SJCRH30 (cell line): ENCODE measurements around the gene GLB1L3. TPM values are rescaled to one million over a fixed set of nuclear protein-coding genes. Genes with fewer than 3 reads are reported as not detected.

Experiments used
- DNase-seq, 2 experiments: peaks; one replicate each; pipeline ENCODE4 v3.0.0-alpha.2; 2015 to 2020
- H3K27ac ChIP-seq: fragments of 250-450 bp; sonication (Bioruptor Pico); 2 replicates; pipeline ENCODE4 v1.5.1; 2020; ENCODE audit warnings: mild to moderate bottlenecking, moderate library complexity
- H3K27me3 ChIP-seq: fragments of 250-450 bp; sonication (Bioruptor Pico); 2 replicates; pipeline ENCODE4 v1.5.1; 2020; ENCODE audit warnings: mild to moderate bottlenecking, moderate library complexity
- H3K36me3 ChIP-seq: fragments of 250-450 bp; sonication (Bioruptor Pico); 2 replicates; pipeline ENCODE4 v1.5.1; 2020; ENCODE audit warnings: mild to moderate bottlenecking, moderate library complexity
- H3K4me1 ChIP-seq: fragments of 250-450 bp; sonication (Bioruptor Pico); 2 replicates; pipeline ENCODE4 v1.5.1; 2020; ENCODE audit warnings: mild to moderate bottlenecking, moderate library complexity
- H3K4me3 ChIP-seq: fragments of 250-450 bp; sonication (Bioruptor Pico); 2 replicates; pipeline ENCODE4 v1.5.1; 2020; ENCODE audit warnings: mild to moderate bottlenecking, moderate library complexity
- H3K9me3 ChIP-seq: fragments of 250-450 bp; sonication (Bioruptor Pico); replicated peaks from 2 replicates; pipeline ENCODE4 v1.5.1; 2020; ENCODE audit warnings: mild to moderate bottlenecking, moderate library complexity
- total RNA-seq: library from RNA; depleted of rRNA; stranded (reverse); fragments of >200 nt; shearing (Covaris generic); gene quantifications from 2 replicates; pipeline ENCODE4 v1.2.3, GENCODE V29; 2014; rRNA removed

GLB1L3 gene
- not detected in 2 replicates for total RNA-seq

GRCh38 chr11:134275534-134276395 is at the start of gene GLB1L3:
GLB1L3 (plus strand) TSS chr11:134276379; CDS start chr11:134276741, 362 bp downstream.
- peaks cover 5% of the 10 kb centered on the region; the same call in 1 of the 2 replicates for H3K4me1 ChIP-seq
- H3K27ac ChIP-seq, result no peak within 1 kb of the TSS
- H3K9me3 ChIP-seq, result no peaks in the 10 kb centered on the region
- no peaks in the 10 kb centered on the region for H3K36me3 ChIP-seq
- DNase-seq, result no peak
- H3K4me3 ChIP-seq, result no peak within 1 kb of the TSS
- peaks cover 3% of the 10 kb centered on the region; the same call in 1 of the 2 replicates for H3K27me3 ChIP-seq

- H3K4me3 ChIP-seq, result no peak overlapping the region
- peaks cover 2% of the 10 kb centered on the region; the same call in 1 of the 2 replicates for H3K36me3 ChIP-seq
- H3K9me3 ChIP-seq, result no peaks in the 10 kb centered on the region
- no peaks in the 10 kb centered on the region for H3K27me3 ChIP-seq
- H3K27ac ChIP-seq, result no peak overlapping the region
- no peak for DNase-seq
- peaks cover 12% of the 10 kb centered on the region for H3K4me1 ChIP-seq
Observed at GRCh38 chr11:134226806-134227325, 49.3 kb upstream of the GLB1L3 start.

DNA sequence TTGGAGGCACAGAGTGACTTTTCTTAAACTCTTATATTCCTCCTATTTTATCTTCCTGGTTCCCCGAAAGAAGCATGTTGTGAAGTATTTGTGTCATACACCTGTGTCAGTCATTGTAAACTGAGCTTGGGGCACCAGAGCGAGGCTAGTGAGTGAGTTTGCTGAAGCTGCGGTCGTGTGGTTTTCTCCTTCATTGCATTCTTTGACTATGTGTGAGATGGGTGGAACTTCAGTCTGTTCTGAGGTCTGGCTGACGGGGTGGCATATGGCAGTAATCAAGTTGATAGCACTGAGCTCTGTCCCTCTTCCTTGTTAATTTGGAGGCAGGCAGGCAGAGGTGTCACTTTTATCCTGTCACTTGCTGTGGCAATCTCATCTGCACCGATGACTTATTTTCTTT is 47.6 kb upstream of the GLB1L3 start:
- DNase-seq, result no peak
- H3K4me3 ChIP-seq, result no peak overlapping the region
- no peaks in the 10 kb centered on the region for H3K27me3 ChIP-seq
- peaks cover 12% of the 10 kb centered on the region for H3K4me1 ChIP-seq
- H3K9me3 ChIP-seq, result no peaks in the 10 kb centered on the region
- H3K36me3 ChIP-seq, result no peaks in the 10 kb centered on the region
- no peak overlapping the region for H3K27ac ChIP-seq

GRCh38 chr11:134229126-134229790 is 46.9 kb upstream of the GLB1L3 start:
- H3K4me1 ChIP-seq, result peaks cover 12% of the 10 kb centered on the region
- H3K36me3 ChIP-seq, result no peaks in the 10 kb centered on the region
- no peak overlapping the region for H3K27ac ChIP-seq
- DNase-seq, result no peak
- no peaks in the 10 kb centered on the region for H3K9me3 ChIP-seq
- H3K4me3 ChIP-seq, result no peak overlapping the region
- no peaks in the 10 kb centered on the region for H3K27me3 ChIP-seq

DNA sequence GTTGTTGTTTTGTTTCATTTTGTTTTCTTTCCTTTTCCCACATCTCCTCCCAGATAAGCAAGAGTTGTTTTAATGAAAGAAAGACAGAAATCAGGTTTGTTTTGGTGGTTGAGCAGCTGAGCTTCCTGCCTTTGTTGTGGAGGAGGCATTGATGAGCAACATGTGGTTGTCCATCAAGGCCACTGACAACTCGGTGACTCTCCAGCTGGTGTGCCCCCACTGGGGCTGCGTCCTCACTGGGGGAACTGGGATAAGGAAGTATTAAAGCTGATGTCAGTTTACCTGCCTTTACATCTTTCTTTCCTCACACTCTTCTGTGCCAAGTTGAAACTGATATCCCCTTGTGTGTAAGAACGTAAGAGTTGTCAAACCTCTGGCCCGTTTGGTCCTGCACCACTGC is 45.8 kb upstream of the GLB1L3 start:
- Histone ChIP-seq H3K27ac (no peak overlapping the region), H3K27me3 (no peaks in the 10 kb centered on the region), H3K4me3 (no peak overlapping the region), H3K9me3 (no peaks in the 10 kb centered on the region), H3K36me3 (no peaks in the 10 kb centered on the region), H3K4me1 (peaks cover 12% of the 10 kb centered on the region)
- no peak for DNase-seq

DNA sequence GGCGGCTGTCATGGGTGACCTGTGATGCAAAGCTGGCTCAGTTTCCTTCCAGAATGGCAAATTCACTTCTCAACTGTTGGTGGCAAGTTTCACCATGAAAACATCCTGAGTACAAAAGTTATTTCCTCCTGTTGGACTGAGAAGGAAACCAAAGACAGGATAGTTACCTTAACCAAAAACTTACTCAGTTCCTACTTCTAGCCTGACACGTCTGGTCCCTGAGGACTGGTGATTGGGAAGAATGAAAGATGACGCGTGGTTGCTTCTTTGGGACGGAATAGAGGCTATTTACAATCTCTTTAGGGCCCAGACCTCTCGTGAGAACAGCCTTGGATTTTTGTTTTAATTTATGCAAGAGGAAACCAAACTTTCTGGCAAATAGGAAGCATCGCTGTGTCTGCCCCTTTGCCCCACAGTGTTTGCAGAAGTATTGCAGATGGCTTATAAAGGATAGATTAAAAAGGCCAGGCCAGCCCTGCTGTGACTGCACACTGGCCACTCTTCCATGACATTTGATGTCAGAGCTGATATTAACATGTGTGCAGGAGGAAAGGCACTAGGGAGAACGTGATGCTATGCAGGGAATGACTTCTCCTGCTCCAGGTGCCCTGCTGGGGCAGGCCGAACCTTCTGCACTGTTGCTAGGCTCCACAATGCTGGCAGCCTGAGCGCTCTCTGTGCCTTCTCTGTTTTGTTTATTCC is 44.1 kb upstream of the GLB1L3 start:
- Histone ChIP-seq H3K27me3 (no peaks in the 10 kb centered on the region), H3K4me3 (no peak overlapping the region), H3K9me3 (no peaks in the 10 kb centered on the region), H3K27ac (no peak overlapping the region), H3K36me3 (no peaks in the 10 kb centered on the region), H3K4me1 (peaks cover 8% of the 10 kb centered on the region; the same call in 1 of the 2 replicates)
- no peak for DNase-seq

DNA sequence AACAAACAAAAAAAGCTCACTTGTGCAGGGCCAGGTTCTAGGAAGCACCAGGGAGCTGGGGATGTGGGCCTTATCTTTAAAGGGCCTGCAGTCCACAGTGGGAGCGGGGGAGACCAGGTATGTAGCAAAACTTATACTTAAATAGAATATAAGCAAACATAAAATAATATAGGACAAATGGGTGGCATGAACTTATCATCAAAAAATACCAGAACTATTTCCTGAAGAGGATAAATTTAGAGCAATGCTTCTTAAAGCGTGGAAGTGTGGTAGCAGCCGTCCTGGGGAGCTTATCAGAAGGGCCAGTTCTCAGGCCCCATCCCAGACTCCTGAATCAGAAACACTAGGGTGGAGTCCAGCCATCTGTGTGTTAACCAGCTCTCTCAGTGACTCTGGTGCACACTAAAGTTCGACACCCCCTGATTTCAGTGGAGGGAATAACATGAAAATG is 42.4 kb upstream of the GLB1L3 start:
- Histone ChIP-seq H3K4me1 (peaks cover 8% of the 10 kb centered on the region; the same call in 1 of the 2 replicates), H3K27ac (no peak overlapping the region), H3K27me3 (no peaks in the 10 kb centered on the region), H3K4me3 (no peak overlapping the region), H3K9me3 (no peaks in the 10 kb centered on the region), H3K36me3 (no peaks in the 10 kb centered on the region)
- DNase-seq, result no peak

DNA sequence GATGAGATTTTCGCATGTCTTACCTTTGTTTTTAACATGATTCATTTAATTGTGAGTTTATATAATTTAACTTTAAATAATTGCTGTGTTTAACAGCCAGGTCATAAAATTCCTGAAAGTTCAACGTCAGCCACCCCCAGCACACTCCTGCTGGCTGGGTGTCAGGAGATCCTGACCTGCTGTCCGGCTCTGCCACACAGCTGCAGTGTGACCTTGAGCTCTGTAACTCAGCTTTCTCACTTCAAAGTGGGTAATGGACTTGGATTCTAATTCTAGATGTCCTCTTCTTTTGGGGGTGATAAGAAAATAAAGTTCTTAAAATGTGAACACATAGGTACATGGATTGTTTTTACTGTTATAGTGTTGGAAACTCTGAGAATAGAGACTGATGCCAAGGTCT is 40.8 kb upstream of the GLB1L3 start:
- H3K27ac ChIP-seq, result no peak overlapping the region

DNA sequence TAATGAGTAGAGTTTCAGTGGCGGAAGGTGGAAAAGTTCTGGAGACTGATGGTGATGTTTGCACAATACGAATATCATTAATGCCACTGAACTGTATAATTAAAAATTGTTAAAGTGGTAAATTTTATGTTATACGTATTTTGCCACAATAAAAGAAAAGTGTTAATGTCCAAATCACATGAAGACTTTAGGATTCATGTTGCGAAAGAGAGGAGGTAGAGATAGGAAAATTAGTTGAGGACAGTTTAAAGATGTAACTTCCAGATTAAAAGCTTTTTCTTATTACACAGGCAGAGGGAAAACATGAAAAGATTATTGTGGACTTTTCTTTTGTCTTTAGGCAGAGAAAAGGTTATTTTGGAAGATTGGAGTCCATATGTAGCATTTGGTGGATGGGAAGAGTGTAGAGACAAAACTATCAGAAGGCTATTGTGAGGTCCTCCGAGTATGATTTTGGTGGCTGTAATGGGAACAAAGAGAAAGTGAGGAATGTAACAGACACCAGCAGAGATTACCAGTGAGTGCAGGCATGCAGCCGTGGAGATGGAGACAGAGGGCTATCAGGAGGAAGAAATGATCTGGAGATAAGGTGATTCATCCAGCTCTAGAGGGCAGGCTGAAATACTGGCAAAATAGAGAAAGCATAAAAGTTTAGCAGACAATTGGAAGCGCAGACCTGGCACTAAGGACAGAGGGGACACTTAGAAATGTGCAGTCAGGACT is 39.2 kb upstream of the GLB1L3 start:
- no peak for DNase-seq
- no peaks in the 10 kb centered on the region; the same call in 1 of the 2 replicates for H3K36me3 ChIP-seq
- no peak overlapping the region for H3K4me3 ChIP-seq
- no peaks in the 10 kb centered on the region for H3K9me3 ChIP-seq
- no peak overlapping the region for H3K27ac ChIP-seq
- no peaks in the 10 kb centered on the region for H3K4me1 ChIP-seq
- no peaks in the 10 kb centered on the region for H3K27me3 ChIP-seq

More for the DNA sequence above, 40.8 kb upstream of the GLB1L3 start:
- Histone ChIP-seq H3K4me3 (no peak overlapping the region), H3K9me3 (no peaks in the 10 kb centered on the region), H3K4me1 (peaks cover under 1% of the 10 kb centered on the region; the same call in 1 of the 2 replicates), H3K27me3 (no peaks in the 10 kb centered on the region), H3K36me3 (no peaks in the 10 kb centered on the region; the same call in 1 of the 2 replicates)
- no peak for DNase-seq

DNA sequence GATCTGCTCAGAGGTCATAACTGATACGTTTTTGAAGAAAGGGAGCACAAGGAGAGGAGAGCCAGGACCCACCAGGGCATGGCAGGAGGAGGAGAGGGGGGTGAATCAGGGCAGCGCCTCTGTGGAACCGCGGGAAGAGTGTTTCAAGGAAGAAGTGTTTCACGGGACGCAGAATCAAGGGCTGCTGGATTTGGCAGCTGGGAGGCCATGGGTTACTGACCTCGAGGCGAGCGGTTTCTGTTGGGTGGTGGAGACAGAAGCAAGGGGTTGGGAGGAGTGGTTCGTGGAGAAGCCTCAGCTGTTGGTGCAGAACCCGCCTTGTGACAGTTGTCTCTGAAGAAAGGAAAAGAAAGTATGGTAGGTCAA is 38.6 kb upstream of the GLB1L3 start:
- H3K4me1 ChIP-seq, result no peaks in the 10 kb centered on the region
- H3K36me3 ChIP-seq, result no peaks in the 10 kb centered on the region; the same call in 1 of the 2 replicates
- DNase-seq, result no peak
- no peaks in the 10 kb centered on the region for H3K9me3 ChIP-seq
- H3K27ac ChIP-seq, result no peak overlapping the region
- no peaks in the 10 kb centered on the region for H3K27me3 ChIP-seq
- no peak overlapping the region for H3K4me3 ChIP-seq

DNA sequence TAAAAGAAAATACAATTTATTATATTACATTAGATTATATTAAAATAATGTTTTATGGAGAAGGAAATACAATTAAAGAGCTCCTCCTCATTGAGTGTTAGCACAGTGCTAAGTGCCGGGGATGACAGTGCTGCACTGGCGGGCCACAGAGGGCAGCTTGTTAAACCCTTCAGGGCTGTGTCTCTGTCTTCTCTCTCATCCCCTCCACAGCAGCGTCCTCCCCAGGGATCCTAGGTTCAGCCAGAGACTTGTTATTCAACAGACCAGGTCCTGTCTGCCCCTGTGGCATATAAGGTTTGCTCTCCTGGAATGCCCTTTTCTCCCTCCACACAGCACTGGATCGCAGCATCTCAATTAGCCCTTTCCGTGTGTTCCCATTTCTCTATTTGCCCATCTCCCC is 37.2 kb upstream of the GLB1L3 start:
- H3K36me3 ChIP-seq, result peaks cover 8% of the 10 kb centered on the region; the same call in 1 of the 2 replicates
- DNase-seq, result no peak
- no peaks in the 10 kb centered on the region for H3K9me3 ChIP-seq
- no peaks in the 10 kb centered on the region for H3K27me3 ChIP-seq
- no peak overlapping the region for H3K27ac ChIP-seq
- no peak overlapping the region for H3K4me3 ChIP-seq
- no peaks in the 10 kb centered on the region for H3K4me1 ChIP-seq

GRCh38 chr11:134240592-134240991 is 35.6 kb upstream of the GLB1L3 start:
- Histone ChIP-seq H3K36me3 (peaks cover 8% of the 10 kb centered on the region; the same call in 1 of the 2 replicates), H3K27me3 (no peaks in the 10 kb centered on the region), H3K4me3 (no peak overlapping the region), H3K4me1 (no peaks in the 10 kb centered on the region), H3K9me3 (no peaks in the 10 kb centered on the region), H3K27ac (no peak overlapping the region)
- DNase-seq, result no peak

GRCh38 chr11:134242376-134242775 is 33.8 kb upstream of the GLB1L3 start:
- H3K4me1 ChIP-seq, result no peaks in the 10 kb centered on the region
- H3K36me3 ChIP-seq, result peaks cover 8% of the 10 kb centered on the region; the same call in 1 of the 2 replicates
- H3K27ac ChIP-seq, result no peak overlapping the region
- H3K27me3 ChIP-seq, result no peaks in the 10 kb centered on the region
- H3K4me3 ChIP-seq, result no peak overlapping the region
- DNase-seq, result no peak
- no peaks in the 10 kb centered on the region for H3K9me3 ChIP-seq

- no peak overlapping the region for H3K4me3 ChIP-seq
- peaks cover 14% of the 10 kb centered on the region for H3K36me3 ChIP-seq
- DNase-seq, result no peak
Observed at GRCh38 chr11:134243913-134244312, 32.3 kb upstream of the GLB1L3 start.

More at GRCh38 chr11:134243913-134244312, 32.3 kb upstream of the GLB1L3 start:
- no peaks in the 10 kb centered on the region for H3K4me1 ChIP-seq
- H3K9me3 ChIP-seq, result no peaks in the 10 kb centered on the region
- H3K27ac ChIP-seq, result no peak overlapping the region
- H3K27me3 ChIP-seq, result no peaks in the 10 kb centered on the region
